T-helper 2 cell treated with Interferon-gamma antibody and Interleukin-4, amounts not matched to agents 100 ng/mL and 5 ng/mL, for 36 hours (primary cell): ENCODE measurements around the gene ZNF292. TPM values are rescaled to one million over a fixed set of nuclear protein-coding genes. Genes with fewer than 3 reads are reported as not detected.

Experiments used
- intact Hi-C: fragments of 100-400 bp; cut with micrococcal nuclease; formaldehyde crosslinking; loops from one replicate; pipeline ENCODE4 v1.15.1; 2023
- total RNA-seq: library from RNA; stranded (reverse); gene quantifications from 2 replicates; pipeline ENCODE4 v1.2.3, GENCODE V29; 2022

Gene ZNF292
- total RNA-seq, 1 donor from 2014 or later, result 48.2 TPM

DNA sequence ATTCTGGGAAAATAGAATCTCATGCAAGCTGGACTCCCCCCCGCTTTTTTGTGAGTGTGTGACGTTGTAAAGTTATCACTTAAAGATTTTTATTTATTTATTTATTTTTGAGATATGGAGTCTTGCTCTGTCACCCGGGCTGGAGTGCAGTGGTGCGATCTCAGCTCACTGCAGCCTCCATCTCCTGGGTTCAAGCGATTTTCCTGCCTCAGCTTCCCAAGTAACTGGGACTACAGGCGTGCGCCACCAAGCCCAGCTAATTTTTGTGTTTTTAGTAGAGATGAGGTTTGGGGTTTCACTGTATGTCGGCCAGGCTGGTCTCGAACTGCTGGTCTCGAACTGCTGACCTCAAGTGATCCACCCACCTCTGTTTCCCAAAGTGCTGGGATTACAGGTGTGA is 2.2 kb downstream of the ZNF292 start:
- intact Hi-C loops, result loop anchor here (5.0 kb wide), 3 partner anchors 40 to 1565 kb away; partner anchors contain the start of genes CFAP206 and SNX14

DNA sequence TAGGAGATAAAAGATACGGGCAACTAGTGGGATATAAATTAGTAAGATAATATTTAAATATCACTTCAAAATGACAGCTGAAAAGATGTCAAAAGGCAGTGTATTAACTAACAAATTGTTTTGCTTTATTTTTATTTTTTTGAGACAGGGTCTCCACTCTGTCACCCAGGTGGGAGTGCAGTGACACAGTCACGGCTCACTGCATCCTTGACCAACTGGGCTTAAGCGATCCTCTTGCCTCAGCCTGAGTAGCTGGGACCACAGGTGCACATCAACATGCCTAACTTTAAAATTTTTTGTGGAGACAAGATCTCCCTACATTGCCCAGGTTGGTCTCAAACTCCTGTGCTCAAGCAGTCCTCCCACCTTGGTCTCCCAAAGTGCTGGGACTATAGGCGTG is 5.9 kb downstream of the ZNF292 start:
- intact Hi-C loops, result no loop called here

DNA sequence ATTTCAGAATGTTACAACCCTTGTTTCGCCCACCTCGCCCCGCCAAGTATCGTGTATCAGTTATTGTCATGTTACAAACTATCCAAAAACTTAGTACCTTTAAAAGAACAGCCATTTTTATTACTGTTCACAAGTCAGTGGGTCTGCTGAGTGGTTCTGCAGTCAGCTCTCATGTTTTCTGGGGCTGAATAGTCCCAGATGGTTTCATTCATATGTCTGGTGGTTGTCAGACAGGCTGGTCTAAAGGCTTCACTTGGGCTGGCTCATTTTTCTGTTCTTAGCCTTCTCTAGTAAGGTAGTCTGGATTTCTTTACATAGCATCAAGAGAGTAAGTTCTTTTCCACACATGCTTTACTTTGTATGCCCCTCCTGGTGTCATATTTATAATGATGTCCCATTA is 8.6 kb downstream of the ZNF292 start:
- intact Hi-C loops, result no loop called here

DNA sequence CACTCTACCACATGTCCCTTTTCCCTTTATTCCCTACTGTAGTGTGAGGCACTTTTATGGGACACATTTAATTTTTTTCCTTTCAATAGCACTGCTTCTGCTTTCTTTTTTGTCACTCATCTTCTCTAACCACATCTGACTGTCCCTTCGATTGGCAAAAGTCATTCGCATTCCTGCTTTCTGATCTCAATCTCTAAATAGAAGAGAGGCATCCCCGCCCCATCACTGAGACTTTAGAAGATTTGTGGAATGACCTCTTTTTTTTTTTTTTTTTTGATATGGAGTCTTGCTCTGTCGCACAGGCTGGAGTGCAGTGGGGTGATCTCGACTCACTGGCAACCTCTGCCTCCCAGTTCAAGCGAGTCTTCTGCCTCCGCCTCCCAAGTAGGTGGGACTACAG is 9.1 kb downstream of the ZNF292 start:
- intact Hi-C loops, result no loop called here

DNA sequence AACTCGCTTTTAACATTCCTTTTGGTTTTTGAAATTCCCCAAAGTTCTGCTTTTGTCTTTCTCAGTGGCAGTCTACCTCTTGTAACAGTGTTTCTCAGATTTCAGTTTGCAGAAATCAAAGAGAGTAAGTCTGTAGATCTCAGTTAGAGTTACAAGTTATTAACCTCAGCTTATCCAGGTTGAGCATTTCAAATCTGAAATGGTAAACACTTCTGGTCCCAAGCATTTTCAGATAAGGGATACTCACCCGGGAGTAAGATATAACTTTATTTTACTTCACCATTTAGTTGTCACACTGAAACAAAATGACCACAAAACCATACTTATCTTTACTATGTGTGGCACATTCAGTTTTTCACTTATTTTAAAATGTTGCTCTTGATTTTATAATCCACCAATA is 9.8 kb downstream of the ZNF292 start:
- intact Hi-C loops, result no loop called here

DNA sequence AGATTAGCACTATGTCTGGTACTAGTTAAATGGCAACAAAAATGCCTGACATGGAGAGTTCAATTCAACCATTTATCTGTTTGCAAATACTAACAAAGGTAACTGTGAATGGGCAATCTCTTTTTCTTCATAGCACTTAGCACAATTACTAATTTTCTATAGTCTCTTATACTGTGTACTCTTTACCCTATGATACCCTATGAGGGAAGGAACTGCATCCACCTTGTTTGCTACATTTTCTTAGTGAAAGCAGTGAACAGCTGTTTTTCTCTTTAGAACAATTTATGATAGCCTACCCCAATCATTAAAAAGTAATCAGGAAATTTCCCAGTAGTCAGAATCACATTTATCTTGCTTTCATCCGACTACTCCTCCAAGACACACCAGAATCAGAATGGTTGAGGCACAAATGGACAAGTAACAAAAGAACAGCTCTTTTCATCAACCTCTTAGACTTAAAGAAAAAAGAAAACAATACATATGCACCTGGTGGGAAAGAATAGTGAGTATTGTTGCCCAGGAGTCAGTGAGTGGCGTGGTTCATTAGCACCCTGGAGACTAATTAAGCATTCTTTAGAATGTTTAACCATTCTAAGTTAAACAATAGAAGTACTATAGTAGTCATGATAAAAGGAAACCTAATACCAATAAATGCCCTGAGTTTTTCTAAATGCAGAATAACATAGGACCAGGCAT is 16.7 kb downstream of the ZNF292 start:
- intact Hi-C loops, result no loop called here

DNA sequence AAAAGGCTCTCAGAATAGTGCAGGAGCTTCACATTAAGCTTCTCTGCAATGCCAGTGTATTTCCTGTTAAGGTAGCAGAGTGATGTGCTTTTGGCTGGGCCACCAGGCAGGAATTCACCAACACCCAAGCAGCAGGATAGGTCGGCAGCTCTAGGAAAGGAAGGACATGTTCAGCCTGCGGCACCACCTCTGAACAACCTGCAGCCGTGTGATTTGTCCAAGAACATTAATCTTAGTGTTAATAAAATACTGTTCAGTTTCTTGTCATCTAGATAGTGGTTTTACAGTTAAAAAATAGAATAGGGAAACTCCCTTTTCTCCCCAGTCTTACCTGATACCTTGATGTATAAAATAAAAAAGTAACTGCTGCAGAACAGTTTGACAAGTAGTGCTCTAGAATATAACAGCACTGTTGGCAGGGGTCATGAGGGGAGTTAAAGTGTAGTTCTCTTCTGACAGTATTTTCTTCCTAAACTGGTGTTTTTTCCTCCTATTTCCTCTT is 18.8 kb downstream of the ZNF292 start:
- intact Hi-C loops, result no loop called here

DNA sequence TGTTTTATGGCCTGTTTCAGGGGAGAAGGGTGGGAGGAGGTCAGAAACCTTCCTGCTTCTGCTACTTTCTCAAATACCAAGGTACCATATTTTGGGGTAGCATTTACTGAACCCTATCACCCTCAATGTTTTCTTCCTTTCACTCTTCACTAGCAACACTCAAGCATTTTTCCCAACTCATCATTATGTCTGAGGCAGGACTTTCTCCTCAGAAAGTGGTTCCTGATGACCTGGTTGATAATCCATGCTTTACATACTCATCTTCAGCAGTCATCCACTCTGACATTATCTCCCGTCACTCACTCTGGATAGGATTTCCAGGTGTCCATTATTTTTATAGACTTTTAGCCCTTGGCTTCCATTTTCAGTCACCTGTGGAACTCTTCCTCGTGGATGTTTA is 21.1 kb downstream of the ZNF292 start:
- intact Hi-C loops, result no loop called here

DNA sequence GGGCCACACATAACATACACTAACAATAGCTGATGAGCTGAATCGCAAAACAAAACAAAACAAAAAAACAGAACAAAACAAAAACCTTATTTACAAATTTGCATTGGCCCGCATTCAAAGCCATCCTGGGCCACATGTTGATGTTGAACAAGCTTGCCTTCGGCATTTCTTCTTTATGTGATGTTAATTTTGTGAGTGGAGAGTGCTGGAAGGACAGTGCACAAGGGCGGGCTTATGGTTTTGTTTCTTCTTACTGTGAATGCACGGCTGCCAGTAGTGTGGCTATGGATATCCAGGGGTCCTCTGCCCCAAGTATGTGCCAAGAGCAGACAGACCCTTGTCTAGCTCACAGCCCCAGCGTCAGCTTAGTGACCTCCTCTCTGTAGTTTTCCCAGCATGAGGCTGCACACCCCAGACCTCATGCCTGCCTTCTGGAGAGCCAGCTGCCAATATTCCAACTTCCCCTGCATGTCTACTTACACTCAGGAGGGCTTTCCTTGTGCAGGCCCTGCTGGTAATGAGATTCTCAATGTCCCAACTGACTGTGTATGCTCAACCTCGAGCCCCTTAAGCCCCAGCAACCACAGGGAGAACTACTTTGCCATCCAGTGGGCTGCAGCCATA is 24.9 kb downstream of the ZNF292 start:
- intact Hi-C loops, result no loop called here

DNA sequence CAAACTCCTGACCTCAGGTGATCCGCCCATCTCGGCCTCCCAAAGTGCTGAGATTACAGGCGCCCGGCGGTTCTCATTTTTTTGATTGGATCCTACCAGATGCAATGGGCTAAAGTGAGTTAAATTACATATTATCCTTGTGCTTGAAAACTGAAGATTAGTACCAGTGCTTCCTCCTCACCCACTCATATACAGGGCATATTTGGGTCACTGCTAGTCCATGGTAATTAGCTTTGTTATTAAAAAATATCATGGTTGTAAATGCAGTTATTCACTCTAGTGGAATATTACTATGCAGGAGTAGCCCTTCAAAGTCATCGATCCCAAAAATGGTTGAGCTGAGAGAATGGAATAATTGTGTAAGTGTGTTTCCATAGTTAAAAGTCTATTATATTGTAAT is 26.5 kb downstream of the ZNF292 start:
- intact Hi-C loops, result no loop called here

DNA sequence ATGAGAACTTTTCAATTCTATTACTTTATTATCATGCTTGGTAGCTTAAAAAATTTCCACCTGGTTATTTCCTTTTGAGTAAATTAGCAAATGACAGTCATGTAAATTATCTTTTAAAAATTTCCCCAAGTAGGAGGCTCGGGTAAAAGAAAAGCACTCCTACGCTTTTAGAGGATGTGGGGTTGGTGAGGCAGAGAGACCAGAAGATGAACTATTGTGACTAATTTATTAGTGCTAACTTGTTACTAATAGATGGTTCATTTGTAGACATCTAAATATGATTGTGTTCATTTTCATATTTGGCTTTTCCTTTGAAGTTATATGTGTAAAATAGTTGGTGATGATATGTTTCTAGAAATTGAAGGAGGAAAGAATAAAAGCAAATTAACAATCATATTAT is 27.0 kb downstream of the ZNF292 start:
- intact Hi-C loops, result no loop called here

DNA sequence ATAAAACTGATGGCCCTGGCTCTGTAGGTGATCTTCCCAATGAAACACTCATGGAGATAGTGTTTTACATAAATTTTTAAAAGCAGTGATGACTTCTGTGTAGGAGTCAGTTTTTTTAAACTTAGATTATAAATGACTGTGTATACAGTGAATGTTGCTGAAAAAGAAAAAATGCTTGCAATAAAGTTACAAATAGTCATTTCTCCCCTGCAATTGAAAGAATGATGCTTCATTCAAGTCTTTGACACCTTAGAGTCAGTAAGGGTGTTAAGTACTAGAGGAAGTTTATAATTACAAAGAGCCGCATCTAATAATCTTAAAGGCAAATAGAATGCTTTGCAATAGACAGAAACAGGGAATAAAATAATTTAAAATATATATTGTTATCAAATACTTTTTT is 27.6 kb downstream of the ZNF292 start:
- intact Hi-C loops, result no loop called here

DNA sequence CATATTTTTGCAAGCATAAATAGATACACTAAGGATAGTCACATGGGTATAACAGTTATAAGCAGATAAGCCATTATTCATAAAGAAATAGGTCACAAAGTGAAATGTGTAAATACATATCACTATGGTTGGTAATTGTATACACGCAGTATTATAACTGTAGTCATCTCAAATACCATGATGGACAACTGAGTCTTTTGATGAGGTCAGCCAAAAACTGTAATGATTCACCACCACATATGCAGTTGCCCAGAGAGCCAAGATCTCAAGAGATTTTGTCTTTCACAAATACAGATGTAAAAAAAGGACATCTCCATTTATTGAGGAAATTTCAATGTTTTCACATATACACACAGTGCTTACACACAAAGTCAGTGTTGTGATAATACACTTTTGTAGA is 28.3 kb downstream of the ZNF292 start:
- intact Hi-C loops, result no loop called here

DNA sequence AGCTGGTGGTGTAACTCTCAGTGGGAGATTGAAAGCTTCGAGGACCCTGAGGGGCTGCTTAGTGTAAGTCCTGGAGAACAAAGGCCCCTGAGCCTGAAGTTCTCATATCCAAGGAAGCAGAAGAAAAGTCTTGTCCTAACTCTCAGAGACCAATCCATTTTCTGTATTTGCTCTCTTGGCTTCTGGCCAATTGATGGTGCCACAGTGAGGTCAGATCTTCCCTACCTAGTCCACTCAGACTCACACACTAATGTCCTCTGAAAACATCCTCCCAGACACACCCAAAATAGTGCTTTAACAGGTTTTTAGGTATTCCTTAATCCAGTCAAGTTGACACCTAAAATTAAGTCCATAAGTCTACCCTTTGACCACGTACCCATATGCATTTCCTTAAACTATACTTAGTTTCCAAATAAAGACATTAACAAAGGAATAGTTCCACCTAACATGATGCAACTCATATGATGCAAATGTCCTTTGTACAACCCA is 29.4 kb downstream of the ZNF292 start:
- intact Hi-C loops, result no loop called here

DNA sequence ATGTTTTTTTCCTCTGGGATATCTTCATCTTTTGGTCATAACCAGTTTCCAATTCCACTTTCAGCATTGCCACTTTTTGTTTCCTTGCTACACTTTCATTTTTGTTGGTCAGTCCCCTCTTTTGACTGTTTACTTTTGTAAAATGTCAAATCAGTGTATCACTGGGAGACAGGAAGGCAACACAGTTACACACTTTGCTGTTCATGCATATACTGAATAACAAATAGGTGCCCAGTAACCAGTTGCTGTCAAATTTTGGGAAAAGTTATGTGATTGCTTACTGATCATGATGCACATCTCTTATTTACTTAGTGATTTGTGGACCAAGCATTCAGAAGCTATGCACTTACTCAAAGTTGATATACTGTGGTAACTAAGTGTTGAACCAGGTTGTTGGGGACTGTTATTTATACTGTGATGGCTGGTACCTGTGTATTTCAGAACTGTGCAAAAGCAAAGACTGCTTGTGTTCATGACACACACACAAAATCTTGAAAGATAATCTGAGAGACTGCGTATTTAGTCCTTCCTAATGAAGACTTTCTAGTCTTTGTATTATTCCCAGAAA is 41.0 kb downstream of the ZNF292 start:
- intact Hi-C loops, result loop anchor here (5.0 kb wide), 2 partner anchors 36 to 39 kb away; partner anchors contain the start of gene ZNF292

DNA sequence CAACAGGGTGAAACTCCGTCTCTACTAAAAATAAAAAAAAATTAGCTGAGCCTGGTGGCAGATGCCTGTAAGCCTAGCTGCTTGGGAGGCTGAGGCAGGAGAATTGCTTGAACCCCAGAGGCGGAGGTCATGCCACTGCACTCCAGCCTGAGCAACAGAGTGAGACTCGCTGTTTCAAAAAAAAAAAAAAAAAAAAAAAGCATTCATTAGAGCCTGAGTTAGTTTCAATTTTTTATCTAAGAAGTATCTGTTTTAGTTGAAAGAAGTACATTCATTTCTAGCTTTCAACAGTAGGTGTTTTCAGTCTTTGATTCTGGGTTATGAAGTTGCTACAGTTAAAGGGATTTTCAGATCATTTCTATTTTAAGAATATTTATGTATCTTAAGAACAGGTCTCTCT is 42.2 kb downstream of the ZNF292 start:
- intact Hi-C loops, result loop anchor here (5.0 kb wide), 2 partner anchors 35 to 40 kb away; partner anchors contain the start of gene ZNF292

DNA sequence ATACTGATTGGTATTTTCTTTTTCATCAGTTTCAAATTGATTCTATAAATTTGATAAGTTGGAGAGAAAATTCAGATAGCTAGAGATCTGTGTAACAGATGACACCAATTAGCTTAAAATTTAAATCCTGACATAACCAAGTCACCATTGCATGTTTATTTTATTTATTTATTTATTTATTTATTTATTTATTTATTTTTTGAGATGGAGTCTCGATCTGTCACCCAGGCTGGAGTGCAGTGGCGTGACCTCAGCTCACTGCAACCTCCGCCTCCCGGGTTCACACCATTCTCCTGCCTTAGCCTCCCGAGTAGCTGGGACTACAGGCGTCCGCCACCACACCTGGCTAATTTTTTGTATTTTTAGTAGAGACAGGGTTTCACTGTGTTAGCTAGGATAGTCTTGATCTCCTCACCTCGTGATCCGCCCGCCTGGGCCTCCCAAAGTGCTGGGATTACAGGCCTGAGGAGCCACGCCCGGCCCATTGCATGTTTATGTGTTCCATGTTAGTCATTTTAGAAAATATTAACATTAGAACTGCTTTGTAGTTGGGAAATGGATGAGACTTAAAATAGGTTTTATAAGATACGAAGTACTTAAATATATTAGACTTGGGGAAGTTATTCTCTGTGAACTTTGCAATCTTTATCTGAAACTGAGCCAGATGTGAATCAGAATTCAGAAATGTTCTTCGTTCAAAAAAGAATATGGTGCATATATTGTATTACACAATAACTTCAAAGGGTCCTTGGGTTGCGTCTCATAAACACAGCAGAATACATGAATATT is 42.9 kb downstream of the ZNF292 start:
- intact Hi-C loops, result loop anchor here (5.0 kb wide), 2 partner anchors 34 to 41 kb away; partner anchors contain the start of gene ZNF292

DNA sequence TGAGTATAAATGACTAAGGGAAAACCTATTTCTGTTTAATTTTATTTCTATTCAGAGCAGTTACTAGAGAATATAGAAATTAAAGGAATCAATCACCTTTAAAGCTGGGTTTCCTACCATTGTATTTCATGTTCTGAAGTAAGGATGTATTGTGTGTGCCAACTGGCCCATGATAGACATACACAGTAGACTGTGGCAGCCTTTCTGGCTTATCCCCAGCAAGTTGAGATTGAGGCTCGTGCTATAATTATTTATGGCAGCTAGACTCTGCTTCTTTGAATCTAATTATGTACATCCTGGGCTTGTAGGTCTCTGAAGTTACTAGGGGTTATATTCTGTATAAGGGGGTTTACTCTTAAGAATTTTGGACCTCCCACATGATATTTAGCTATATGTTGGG is 44.4 kb downstream of the ZNF292 start:
- intact Hi-C loops, result loop anchor here (5.0 kb wide), 2 partner anchors 33 to 42 kb away; partner anchors contain the start of gene ZNF292

DNA sequence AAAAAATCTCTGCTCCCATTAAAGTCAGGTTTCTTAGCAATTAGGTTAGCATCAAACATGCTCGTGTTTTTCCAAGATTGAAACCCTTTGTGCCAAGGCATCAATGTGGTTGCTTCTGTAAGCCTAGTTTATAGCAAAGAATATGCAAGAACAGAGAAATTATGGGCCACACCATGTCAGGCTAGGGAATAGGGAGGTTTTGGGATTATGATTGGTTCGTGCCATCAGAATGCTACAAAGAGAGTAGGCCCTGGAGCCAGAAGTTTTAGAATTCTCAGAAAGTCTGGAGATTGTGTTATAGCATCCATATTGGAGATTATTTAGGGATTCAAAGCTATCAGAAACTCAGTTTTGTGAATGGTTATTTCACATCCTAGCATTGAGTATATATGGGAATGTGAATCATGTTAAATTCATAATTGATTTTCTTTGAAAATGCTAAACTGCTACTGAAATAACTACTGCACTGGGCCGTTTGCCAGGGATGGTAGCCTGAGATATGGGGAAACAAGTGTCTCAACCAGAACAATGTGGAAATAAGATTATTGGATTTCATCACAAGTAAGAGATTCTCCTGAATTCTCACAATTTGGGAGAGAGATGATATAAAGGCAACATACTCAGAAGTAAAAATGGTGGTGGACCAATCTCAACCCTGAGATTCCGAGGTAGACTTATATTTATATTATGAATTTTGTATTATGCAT is 45.3 kb downstream of the ZNF292 start:
- intact Hi-C loops, result no loop called here

DNA sequence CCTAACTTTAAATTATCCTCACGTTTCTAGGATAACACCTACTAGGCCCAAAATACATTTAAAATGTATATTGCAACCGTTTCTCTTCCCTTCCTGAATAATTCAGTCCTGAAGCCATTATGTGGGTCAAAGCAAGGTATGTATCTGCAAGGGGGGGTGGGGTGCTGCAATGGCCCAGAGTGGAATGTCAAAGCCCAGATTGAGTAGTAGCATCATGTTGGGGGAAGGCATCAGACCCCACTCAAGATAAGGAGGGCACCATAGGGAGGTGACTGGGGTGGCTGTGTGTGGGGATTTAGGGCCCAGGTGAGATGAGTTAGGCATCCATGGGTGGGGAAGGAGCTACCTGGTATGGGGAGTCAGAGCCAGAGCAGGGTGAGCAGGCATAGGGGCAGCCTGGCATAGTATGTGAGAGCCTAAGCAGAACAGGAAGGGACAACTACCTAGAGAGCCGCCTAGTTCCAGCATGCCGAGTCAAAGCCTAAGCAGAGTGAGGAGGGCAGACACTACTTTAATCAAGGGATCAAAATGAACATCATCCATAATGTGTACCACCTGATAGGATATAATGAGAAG is 48.2 kb downstream of the ZNF292 start:
- intact Hi-C loops, result no loop called here
